Keratinocyte (primary cell): ENCODE data around the gene RANBP10. TPM values are rescaled to one million over a fixed set of nuclear protein-coding genes. Genes with fewer than 3 reads are reported as not detected.

Experiments
- DNase-seq: peaks from one replicate; pipeline ENCODE4 v3.0.0-alpha.2; 2011; ENCODE audit warnings: low read depth, missing footprints, low spot score
- FAIRE-seq: peaks from 2 replicates; lab custom pipeline; 2011; peaks lifted over from hg19 to GRCh38; lab: Jason Lieb, UNC
- H2AFZ ChIP-seq: 2 replicates; pipeline ENCODE4 v1.6.0; 2012; ENCODE audit warnings: low read length, control low read depth, inconsistent platforms; ENCODE audit not compliant: control insufficient read depth
- H3K27ac ChIP-seq: 2 replicates; pipeline ENCODE4 v1.5.1; 2011; ENCODE audit warnings: low read length; ENCODE audit not compliant: control insufficient read depth, insufficient read depth
- H3K27me3 ChIP-seq: 3 replicates; pipeline ENCODE4 v1.6.0; 2011; ENCODE audit warnings: low read length; ENCODE audit not compliant: control insufficient read depth, insufficient read depth; ENCODE audit errors: extremely low read depth
- H3K36me3 ChIP-seq, 2 experiments: 2 replicates in 1 of 2; 3 replicates in 1 of 2; pipeline ENCODE4 v1.5.1; 2011; ENCODE audit warnings: low read length in 2 of 2, mild to moderate bottlenecking in 1 of 2; ENCODE audit not compliant: control insufficient read depth in 2 of 2, insufficient read depth in 2 of 2; ENCODE audit errors: extremely low read depth in 1 of 2
- H3K4me1 ChIP-seq: 3 replicates; pipeline ENCODE4 v1.5.1; 2011; ENCODE audit warnings: low read length; ENCODE audit not compliant: control insufficient read depth, insufficient read depth; ENCODE audit errors: extremely low read depth
- H3K4me2 ChIP-seq: 3 replicates; pipeline ENCODE4 v1.6.0; 2011; ENCODE audit warnings: low read depth, low read length; ENCODE audit not compliant: control insufficient read depth, insufficient read depth; ENCODE audit errors: extremely low read depth
- H3K4me3 ChIP-seq, 3 experiments: fragments of 200-600 bp in 1 of 3; sonication (generic) in 1 of 3; 2 replicates in 2 of 3; 3 replicates in 1 of 3; pipeline ENCODE4 v1.5.1; 2011 to 2016; ENCODE audit warnings: low read length in 3 of 3, mild to moderate bottlenecking in 3 of 3, control low read depth in 2 of 3, inconsistent platforms in 1 of 3, low read depth in 1 of 3, mixed read lengths in 1 of 3, mixed run types in 1 of 3, moderate library complexity in 1 of 3; ENCODE audit not compliant: control insufficient read depth in 2 of 3, insufficient read depth in 2 of 3; ENCODE audit errors: extremely low read depth in 1 of 3
- H3K79me2 ChIP-seq: 2 replicates; pipeline ENCODE4 v1.6.0; 2012; ENCODE audit warnings: low read length; ENCODE audit not compliant: control insufficient read depth, insufficient read depth
- H3K9ac ChIP-seq: 3 replicates; pipeline ENCODE4 v1.6.0; 2011; ENCODE audit warnings: low read length; ENCODE audit not compliant: control insufficient read depth, insufficient read depth; ENCODE audit errors: extremely low read depth
- H3K9me1 ChIP-seq: 3 replicates; pipeline ENCODE4 v1.6.0; 2011; ENCODE audit warnings: low read length; ENCODE audit not compliant: control insufficient read depth, insufficient read depth; ENCODE audit errors: extremely low read depth
- H3K9me3 ChIP-seq: 2 replicates; pipeline ENCODE4 v1.5.1; 2012; ENCODE audit warnings: low read depth, low read length; ENCODE audit not compliant: control insufficient read depth
- H4K20me1 ChIP-seq: 3 replicates; pipeline ENCODE4 v1.6.0; 2011; ENCODE audit warnings: low read length; ENCODE audit not compliant: control insufficient read depth, insufficient read depth; ENCODE audit errors: extremely low read depth
- CTCF ChIP-seq, 3 experiments: IDR thresholded peaks in 1 of 3; conservative IDR thresholded peaks in 1 of 3; optimal IDR thresholded peaks in 1 of 3; 2 replicates in 2 of 3; 3 replicates in 1 of 3; pipeline versions ENCODE3 to v1.5.1; 2011; ENCODE audit warnings: low read length in 3 of 3, mild to moderate bottlenecking in 3 of 3, moderate library complexity in 2 of 3, control low read depth in 1 of 3, inconsistent platforms in 1 of 3; ENCODE audit not compliant: insufficient read depth in 2 of 3; ENCODE audit errors: extremely low read depth in 1 of 3
- EZH2 ChIP-seq: IDR thresholded peaks from one replicate; pipeline ENCODE4 v1.6.1; 2012; ENCODE audit warnings: inconsistent platforms, mild to moderate bottlenecking, low read length, moderate library complexity
- dilution Hi-C: fragments of 300-500 bp; cut with MboI; formaldehyde crosslinking; loops from one replicate; pipeline ENCODE4 v1.7.0; 2020; ENCODE audit warnings: low sequenced_read_pairs; ENCODE audit not compliant: extremely low pct_ligation_motif_present
- polyA plus RNA-seq, 5 experiments: library from polyadenylated mRNA; depleted of rRNA in 3 of 5; stranded (reverse) in 3 of 5; stranded (forward) in 1 of 5; unstranded in 1 of 5; fragments of >200 nt; gene quantifications; 1 replicate in 1 of 5; 2 replicates in 3 of 5; 3 replicates in 1 of 5; pipeline versions ENCODE4 v1.2.1 to v1.2.3, GENCODE V29; 2011 to 2012; ENCODE audit warnings: missing spikeins in 2 of 5, low read depth in 1 of 5, low replicate concordance in 1 of 5

Gene RANBP10
- polyA plus RNA-seq, 1 donor (not counting 4 experiments of a cell fraction or from before 2014, with no cell fraction given) = 9.5 TPM

GRCh38 chr16:67704110-67704509, 102.2 kb downstream of the RANBP10 start:
- Histone ChIP-seq H3K4me1 (peaks cover 9% of the 10 kb centered on the region), H4K20me1 (peaks cover 3% of the 10 kb centered on the region), H2AFZ (no peak overlapping the region), H3K79me2 (peaks cover 61% of the 10 kb centered on the region), H3K36me3 (peaks cover 0 to 4% of the 10 kb centered on the region in 2 experiments), H3K9me3 (no peaks in the 10 kb centered on the region), H3K4me2 (no peak overlapping the region), H3K27ac (no peak overlapping the region), H3K9ac (no peak overlapping the region), H3K27me3 (no peaks in the 10 kb centered on the region), H3K4me3 (no peak overlapping the region), H3K9me1 (peaks cover 5% of the 10 kb centered on the region)
- no peak for DNase-seq
- no peak for FAIRE-seq
- dilution Hi-C loops = no loop called here
- TF ChIP-seq CTCF (optimal IDR thresholded peaks at IDR 0.05 in 1 of 3, IDR thresholded peaks at IDR 0.05 in 1 of 3, conservative IDR thresholded peaks at IDR 0.05 in 1 of 3; ENCODE audit: extremely low read depth in 1 of 3, insufficient read depth in 2 of 3, low read length in 3 of 3) = no peak
- TF ChIP-seq EZH2 = no peak

- H3K4me2 ChIP-seq = no peak overlapping the region
- H2AFZ ChIP-seq = no peak overlapping the region
- H3K27ac ChIP-seq = no peak overlapping the region
- DNase-seq (no peak), FAIRE-seq (no peak)
- H3K4me1 ChIP-seq = peaks cover 5% of the 10 kb centered on the region
- peaks cover 0 to 4% of the 10 kb centered on the region in 2 experiments for H3K36me3 ChIP-seq
- no peaks in the 10 kb centered on the region for H4K20me1 ChIP-seq
- peaks cover 3% of the 10 kb centered on the region for H3K9me1 ChIP-seq
- no peak overlapping the region for H3K4me3 ChIP-seq
- H3K27me3 ChIP-seq = no peaks in the 10 kb centered on the region
- no peak for TF ChIP-seq EZH2
- no peak for TF ChIP-seq CTCF (optimal IDR thresholded peaks at IDR 0.05 in 1 of 3, IDR thresholded peaks at IDR 0.05 in 1 of 3, conservative IDR thresholded peaks at IDR 0.05 in 1 of 3; ENCODE audit: extremely low read depth in 1 of 3, insufficient read depth in 2 of 3, low read length in 3 of 3)
- H3K79me2 ChIP-seq = peaks cover 59% of the 10 kb centered on the region
- dilution Hi-C loops = no loop called here
- no peaks in the 10 kb centered on the region for H3K9me3 ChIP-seq
- H3K9ac ChIP-seq = no peak overlapping the region
Measured at GRCh38 chr16:67703626-67704025, 102.7 kb downstream of the RANBP10 start.
